OCI-LY3 (cell line): ENCODE measurements around the gene NBPF12.
"Not testable (repeated sequence)": the region's sequence is repeated elsewhere in the genome, so short reads cannot be mapped to it uniquely, and the experiment has no call there.

ENCODE experiments used
- EZH2phosphoT487 ChIP-seq: fragments of 200-600 bp; shearing (Covaris generic); IDR thresholded peaks from 2 replicates; pipeline ENCODE4 v1.6.1; 2018; ENCODE audit warnings: antibody characterized with exemption, mixed run types, low read depth
- TF ChIP-seq, protein P1 (sequence below): fragments of 200-600, 300-600 bp; sonication (generic); IDR thresholded peaks from 2 replicates; pipeline ENCODE4 v1.5.1; 2014; ENCODE audit warnings: antibody characterized with exemption, low read length, low read depth

DNA sequence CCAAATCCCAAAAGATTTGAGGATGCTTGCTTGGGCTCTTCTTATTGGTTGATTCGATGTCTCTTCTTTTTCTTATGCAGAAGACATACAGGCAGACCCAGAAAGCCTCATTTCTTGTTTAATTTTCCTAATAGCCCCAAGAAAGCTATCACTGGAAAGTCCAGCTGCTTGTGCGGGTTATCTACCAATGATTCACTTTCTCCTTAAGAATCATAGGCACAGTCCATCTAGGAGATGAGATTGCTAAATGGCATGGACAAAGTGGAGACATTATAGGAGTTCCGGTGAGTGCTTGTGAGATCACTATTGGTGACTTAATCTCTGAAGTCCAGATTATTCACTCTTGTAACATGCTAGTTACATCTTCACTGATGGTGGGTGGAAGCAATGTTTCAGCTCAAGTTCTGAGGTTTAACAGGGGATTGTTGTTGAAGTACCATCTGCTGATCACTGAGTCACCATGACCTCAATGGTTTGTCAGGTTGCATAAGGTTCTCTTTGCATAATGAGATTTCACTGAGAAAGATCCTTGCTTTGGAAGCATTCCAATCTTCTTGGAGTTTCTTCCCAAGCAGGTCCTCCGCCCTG, 92.0 kb downstream of the NBPF12 start:
- TF ChIP-seq, protein P1, sequence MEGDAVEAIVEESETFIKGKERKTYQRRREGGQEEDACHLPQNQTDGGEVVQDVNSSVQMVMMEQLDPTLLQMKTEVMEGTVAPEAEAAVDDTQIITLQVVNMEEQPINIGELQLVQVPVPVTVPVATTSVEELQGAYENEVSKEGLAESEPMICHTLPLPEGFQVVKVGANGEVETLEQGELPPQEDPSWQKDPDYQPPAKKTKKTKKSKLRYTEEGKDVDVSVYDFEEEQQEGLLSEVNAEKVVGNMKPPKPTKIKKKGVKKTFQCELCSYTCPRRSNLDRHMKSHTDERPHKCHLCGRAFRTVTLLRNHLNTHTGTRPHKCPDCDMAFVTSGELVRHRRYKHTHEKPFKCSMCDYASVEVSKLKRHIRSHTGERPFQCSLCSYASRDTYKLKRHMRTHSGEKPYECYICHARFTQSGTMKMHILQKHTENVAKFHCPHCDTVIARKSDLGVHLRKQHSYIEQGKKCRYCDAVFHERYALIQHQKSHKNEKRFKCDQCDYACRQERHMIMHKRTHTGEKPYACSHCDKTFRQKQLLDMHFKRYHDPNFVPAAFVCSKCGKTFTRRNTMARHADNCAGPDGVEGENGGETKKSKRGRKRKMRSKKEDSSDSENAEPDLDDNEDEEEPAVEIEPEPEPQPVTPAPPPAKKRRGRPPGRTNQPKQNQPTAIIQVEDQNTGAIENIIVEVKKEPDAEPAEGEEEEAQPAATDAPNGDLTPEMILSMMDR = not testable (repeated sequence)
- not testable (repeated sequence) for TF ChIP-seq EZH2phosphoT487
